ENCODE measurements around the gene IBA57. TPM values are rescaled to one million over a fixed set of nuclear protein-coding genes. Genes with fewer than 3 reads are reported as not detected.

The IBA57 gene
- total and polyA plus RNA-seq, 2 experiments from 2014 or later: 4.7 to 5.0 TPM

DNA sequence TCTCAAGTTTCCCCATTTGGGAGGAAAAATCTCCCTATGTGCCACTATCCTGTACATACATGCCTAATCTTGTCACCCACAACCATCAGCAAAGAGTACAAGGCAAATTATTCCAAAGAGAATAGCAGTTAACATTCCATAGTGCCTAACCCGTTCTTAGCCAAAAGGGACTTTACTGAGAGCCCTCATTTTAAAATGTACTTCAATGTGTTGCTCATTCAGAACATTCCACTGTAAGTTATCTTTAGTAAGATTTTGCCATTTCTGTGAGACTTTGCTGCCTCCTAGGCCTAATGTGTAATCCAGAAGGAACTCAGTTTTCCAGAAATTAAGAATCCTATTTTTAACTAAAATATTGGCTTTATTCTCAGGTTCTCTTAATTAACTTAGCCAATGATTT lies 45.3 kb upstream of the IBA57 start:
- no peaks in the 10 kb centered on the region for H4K20me1 ChIP-seq (ENCODE audit: insufficient read depth, poor library complexity, severe bottlenecking)
- H3K4me1 ChIP-seq (ENCODE audit: insufficient read depth): peaks cover 6% of the 10 kb centered on the region
- no peak overlapping the region for H3K27ac ChIP-seq
- no peaks in the 10 kb centered on the region for H3K36me3 ChIP-seq (replicated peaks; ENCODE audit: insufficient read depth, low read depth)
- no peak overlapping the region for H3K4me2 ChIP-seq
- no peak overlapping the region for H2AFZ ChIP-seq
- no peaks in the 10 kb centered on the region for H3K79me2 ChIP-seq
- H3K9me2 ChIP-seq (replicated peaks; ENCODE audit: insufficient read depth): no peaks in the 10 kb centered on the region
- 88% methylated on average over 1 of the region's 1 CpG for WGBS (ENCODE audit: low lambda C conversion rate, missing lambda C conversion rate)
- TF ChIP-seq EZH2phosphoT487 (IDR thresholded peaks at IDR 0.05; ENCODE audit: low read depth, severe bottlenecking, unreplicated experiment) (no peak), EZH2 (IDR thresholded peaks at IDR 0.05; ENCODE audit: borderline replicate concordance) (no peak)
- TF ChIP-seq, protein P1, sequence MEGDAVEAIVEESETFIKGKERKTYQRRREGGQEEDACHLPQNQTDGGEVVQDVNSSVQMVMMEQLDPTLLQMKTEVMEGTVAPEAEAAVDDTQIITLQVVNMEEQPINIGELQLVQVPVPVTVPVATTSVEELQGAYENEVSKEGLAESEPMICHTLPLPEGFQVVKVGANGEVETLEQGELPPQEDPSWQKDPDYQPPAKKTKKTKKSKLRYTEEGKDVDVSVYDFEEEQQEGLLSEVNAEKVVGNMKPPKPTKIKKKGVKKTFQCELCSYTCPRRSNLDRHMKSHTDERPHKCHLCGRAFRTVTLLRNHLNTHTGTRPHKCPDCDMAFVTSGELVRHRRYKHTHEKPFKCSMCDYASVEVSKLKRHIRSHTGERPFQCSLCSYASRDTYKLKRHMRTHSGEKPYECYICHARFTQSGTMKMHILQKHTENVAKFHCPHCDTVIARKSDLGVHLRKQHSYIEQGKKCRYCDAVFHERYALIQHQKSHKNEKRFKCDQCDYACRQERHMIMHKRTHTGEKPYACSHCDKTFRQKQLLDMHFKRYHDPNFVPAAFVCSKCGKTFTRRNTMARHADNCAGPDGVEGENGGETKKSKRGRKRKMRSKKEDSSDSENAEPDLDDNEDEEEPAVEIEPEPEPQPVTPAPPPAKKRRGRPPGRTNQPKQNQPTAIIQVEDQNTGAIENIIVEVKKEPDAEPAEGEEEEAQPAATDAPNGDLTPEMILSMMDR (IDR thresholded peaks at IDR 0.05; ENCODE audit: poor library complexity): no peak
- H3K4me3 ChIP-seq: no peak overlapping the region
- H3K27me3 ChIP-seq: no peaks in the 10 kb centered on the region
- no peaks in the 10 kb centered on the region for H3K9me3 ChIP-seq (ENCODE audit: low read depth)
- DNase-seq (ENCODE audit: low spot score): no peak

DNA sequence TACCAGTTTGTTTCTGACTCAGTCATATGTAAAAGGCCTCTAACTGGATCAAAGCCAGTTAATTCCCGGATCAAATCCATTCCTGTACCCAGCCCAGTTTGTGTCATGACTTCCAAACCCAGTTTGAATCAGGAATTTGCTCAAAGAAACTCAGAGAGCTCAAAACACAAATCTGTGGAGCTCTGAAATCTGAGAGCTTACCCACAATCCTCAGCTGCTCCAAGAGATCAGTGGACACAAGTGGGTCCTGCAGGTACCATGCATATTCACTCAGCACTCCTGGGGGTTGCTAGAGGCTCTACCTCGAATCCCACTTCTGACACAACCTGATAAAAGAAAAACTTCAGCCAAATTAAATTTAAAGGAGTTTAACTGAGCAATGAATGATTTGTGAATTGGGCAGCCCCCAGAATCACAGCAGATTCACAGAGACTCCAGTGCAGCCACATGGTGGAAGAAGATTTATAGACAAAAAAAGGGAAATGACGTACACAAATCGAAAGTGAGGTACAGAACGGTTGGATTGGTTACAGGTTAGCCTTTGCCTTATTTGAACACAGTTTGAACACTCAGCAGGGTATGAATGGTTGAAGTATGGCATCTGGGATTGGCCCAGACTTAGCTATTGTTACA lies 44.6 kb upstream of the IBA57 start:
- Histone ChIP-seq H3K4me3 (no peak overlapping the region), H2AFZ (no peak overlapping the region), H3K4me2 (no peak overlapping the region), H3K79me2 (no peaks in the 10 kb centered on the region), H3K36me3 (replicated peaks; ENCODE audit: insufficient read depth, low read depth) (no peaks in the 10 kb centered on the region), H3K27ac (no peak overlapping the region), H3K4me1 (ENCODE audit: insufficient read depth) (peaks cover 6% of the 10 kb centered on the region), H3K9me2 (replicated peaks; ENCODE audit: insufficient read depth) (no peaks in the 10 kb centered on the region), H3K9me3 (ENCODE audit: low read depth) (no peaks in the 10 kb centered on the region), H4K20me1 (ENCODE audit: insufficient read depth, poor library complexity, severe bottlenecking) (no peaks in the 10 kb centered on the region), H3K27me3 (no peaks in the 10 kb centered on the region)
- TF ChIP-seq EZH2phosphoT487 (IDR thresholded peaks at IDR 0.05; ENCODE audit: low read depth, severe bottlenecking, unreplicated experiment) (no peak), EZH2 (IDR thresholded peaks at IDR 0.05; ENCODE audit: borderline replicate concordance) (no peak)
- TF ChIP-seq, protein P1 (IDR thresholded peaks at IDR 0.05; ENCODE audit: poor library complexity): no peak
- 77% methylated on average over 5 of the region's 5 CpGs for WGBS (ENCODE audit: low lambda C conversion rate, missing lambda C conversion rate)
- no peak for DNase-seq (ENCODE audit: low spot score)

- H4K20me1 ChIP-seq (ENCODE audit: insufficient read depth, poor library complexity, severe bottlenecking): no peaks in the 10 kb centered on the region
- no peak overlapping the region for H3K4me2 ChIP-seq
- H3K79me2 ChIP-seq: no peaks in the 10 kb centered on the region
- H3K36me3 ChIP-seq (replicated peaks; ENCODE audit: insufficient read depth, low read depth): no peaks in the 10 kb centered on the region
- H3K9me2 ChIP-seq (replicated peaks; ENCODE audit: insufficient read depth): no peaks in the 10 kb centered on the region
- no peak overlapping the region for H3K4me3 ChIP-seq
- H2AFZ ChIP-seq: no peak overlapping the region
- WGBS (ENCODE audit: low lambda C conversion rate, missing lambda C conversion rate): 38% methylated on average over 1 of the region's 1 CpG
- no peak for DNase-seq (ENCODE audit: low spot score)
- H3K9me3 ChIP-seq (ENCODE audit: low read depth): no peaks in the 10 kb centered on the region
- peak overlapping the region; percentile 52 for H3K27ac ChIP-seq
- peaks cover 6% of the 10 kb centered on the region for H3K4me1 ChIP-seq (ENCODE audit: insufficient read depth)
- no peak for TF ChIP-seq EZH2 (IDR thresholded peaks at IDR 0.05; ENCODE audit: borderline replicate concordance)
- TF ChIP-seq EZH2phosphoT487 (IDR thresholded peaks at IDR 0.05; ENCODE audit: low read depth, severe bottlenecking, unreplicated experiment): no peak
- TF ChIP-seq, protein P1 (IDR thresholded peaks at IDR 0.05; ENCODE audit: poor library complexity): no peak
- H3K27me3 ChIP-seq: no peaks in the 10 kb centered on the region
Observed at GRCh38 chr1:228122921-228123441, 42.6 kb upstream of the IBA57 start.
